Measurements from ENCODE around the gene PCED1B.
"Not testable (repeated sequence)": the region's sequence is repeated elsewhere in the genome, so short reads cannot be mapped to it uniquely, and the experiment has no call there.

PCED1B gene

DNA sequence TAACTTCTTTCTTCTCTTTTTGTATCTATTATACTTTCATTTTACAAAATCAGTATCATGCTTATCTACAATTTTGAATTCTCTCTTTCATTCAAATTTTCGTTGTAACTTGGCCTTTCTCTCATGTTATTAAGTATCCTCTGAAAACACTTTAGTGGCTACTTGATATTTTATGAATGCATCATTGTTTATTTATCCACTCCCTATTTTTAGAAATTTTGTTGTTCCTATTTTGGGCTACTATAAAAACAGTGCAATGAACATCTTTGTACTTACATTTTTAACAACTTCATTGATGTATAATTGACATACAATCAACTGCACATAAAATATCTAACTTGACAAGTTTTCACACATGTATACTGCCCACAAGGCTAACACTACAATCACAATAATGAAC, 44.3 kb downstream of the PCED1B start:
- DNase-seq = no peak

DNA sequence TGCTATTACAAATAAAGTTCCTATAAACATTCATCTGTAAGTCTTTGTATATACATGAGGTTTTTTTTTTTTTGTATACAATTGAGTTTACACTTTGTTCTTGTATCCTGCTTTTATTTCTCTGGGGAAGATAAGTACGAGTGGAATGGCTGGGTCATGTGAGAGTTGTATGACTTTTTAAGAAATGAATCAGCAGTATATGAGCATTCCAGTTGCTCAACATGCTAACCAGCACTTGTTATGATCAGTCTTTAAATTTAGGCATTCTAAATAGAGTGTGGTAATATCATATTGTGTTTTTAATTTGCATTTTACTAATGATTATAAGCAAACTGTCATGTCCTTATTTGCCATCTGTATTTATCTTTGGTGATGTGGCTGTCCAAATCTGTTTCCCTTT, 45.0 kb downstream of the PCED1B start:
- DNase-seq = no peak

DNA sequence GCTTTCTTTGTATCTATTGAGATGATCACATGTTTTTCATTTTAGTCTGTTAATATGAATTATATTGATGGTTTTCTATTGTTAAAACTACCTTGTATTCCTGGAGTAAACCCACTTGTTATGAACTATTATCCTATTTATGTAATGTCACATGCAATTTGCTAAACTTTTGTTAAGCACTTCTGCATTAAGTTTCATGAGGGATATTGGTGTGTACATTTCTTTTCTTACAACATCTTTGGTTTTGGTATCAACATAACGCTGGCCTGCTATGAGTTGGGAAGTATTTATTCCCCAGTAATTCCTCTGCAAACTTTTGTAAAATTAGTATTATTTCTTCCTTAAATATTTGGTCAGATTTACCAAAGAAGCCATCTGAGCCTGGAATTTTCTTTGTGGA, 46.8 kb downstream of the PCED1B start:
- DNase-seq = no peak

DNA sequence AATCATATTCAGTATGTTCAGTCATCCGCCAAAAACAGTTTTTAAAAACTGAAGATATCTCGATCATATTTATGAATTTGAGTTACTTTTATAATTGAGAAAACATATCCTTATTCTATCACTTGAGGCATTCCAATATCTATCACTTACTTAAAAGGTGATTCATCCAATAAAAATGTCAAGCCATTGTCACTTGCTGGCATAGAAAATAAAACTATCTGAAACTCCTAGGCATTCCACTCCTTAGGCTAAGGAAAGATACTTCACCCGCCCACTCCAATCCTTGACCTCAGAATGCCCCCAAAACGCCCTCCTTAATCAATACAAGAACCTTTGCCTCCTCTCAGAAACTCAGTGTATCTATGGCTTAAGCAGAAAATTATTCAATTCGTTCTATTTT, 51.6 kb downstream of the PCED1B start:
- DNase-seq = no peak

DNA sequence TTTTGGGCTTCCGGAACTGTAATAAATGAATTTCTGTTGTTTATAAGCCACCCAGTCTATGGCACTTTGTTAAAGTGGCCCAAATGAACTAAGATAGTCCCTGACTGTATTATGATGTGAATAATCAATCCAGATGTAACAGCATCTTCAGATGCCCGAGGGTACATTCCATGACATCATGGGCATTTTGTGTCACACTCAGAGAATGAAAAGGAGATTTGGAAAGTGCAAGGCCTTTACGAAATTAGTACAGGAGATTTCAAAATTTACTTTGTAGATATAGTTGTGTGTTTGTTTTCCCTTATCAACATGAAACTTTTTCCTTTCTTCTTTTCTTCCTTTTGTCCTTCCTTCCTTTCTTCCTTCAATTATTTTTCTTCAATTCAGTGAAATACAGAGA, 54.6 kb downstream of the PCED1B start:
- DNase-seq = no peak

DNA sequence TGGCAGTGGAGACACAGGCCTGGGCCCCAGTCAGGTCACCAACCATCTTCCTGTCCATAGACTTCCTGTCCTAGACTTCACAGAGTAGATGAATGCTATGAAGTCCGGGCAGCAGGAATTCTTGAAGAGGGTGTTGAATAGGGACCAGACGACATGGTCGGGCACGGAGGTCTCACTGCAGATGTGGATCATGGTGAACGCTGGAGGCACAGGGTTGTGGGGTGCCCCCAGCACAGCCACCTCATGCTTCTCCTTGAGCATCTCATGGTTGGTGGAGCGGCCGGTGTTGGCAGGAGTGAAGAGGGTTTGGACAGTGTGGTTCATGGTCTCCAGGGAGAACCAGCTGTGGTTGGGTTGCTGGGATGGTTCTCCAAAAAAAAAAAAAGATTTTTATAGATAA, 56.2 kb downstream of the PCED1B start:
- no peak for DNase-seq

DNA sequence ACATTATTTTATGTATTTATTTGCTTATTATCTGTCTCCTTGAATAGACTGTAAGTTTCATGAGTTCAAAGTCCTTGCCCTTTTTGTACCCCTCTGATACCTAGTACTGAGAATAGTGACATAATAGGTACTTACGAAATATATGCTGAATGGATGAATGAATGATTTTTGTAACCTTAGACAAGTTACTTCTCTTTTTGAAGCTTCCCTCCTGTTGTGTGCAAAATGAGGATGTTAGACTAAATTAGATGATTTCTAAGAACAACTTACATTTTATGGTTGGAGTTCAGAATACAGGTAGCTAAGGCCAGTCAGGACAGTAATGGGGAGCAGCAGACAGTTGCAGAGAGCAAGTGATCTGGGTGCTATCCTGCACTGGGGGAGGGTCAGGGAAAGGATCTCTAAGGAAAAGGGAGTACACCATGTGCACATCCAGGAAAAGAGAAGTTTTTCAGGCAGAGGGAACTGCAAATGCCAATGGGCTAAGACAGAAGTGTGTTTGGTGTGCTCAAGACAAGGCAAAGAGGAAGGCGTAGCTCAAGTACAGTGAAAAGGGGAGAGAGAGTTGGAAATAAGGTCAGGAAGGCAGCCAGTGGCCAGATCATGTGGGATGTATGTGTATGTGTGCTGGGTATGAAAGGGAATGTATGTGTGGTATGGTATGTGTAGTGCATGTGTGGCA, 59.7 kb downstream of the PCED1B start:
- no peak for DNase-seq

DNA sequence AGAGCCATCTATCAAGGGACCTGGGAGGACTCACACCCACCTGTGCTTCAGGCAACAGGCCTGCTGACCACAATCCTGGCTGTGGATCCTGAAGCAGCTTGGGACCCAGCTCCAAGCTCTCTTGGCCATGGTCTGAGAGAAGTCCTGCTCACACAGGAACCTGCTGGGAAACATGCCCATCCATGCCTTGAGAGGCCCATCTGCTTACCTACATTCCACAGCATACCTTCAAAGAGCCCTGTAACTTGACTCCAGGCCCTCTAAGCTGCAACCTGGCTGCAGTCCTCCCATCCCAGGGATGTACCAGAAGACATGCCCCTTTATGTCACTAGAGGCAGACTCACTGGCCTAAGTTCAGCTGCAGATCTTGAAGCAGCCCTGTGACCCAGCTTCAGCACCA, 62.0 kb downstream of the PCED1B start:
- no peak for DNase-seq

DNA sequence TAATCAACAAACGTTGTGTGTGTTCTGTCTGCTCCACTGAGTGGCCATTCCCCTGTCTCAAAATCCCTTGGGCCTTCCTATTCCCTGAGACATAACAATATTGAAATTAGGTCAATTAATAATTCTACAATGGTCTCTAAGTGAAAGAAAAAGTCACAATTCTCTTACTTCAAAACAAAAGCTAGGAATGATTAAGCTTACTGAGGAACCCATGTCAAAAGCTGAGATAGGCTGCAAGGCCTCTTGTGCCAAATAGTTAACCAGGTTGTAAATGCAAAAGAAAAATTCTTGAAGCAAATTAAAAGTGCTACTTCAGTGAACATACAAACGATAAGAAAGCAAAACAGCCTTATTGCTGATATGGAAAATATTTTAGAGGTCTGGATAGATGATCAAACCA, 65.3 kb downstream of the PCED1B start:
- DNase-seq = no peak

DNA sequence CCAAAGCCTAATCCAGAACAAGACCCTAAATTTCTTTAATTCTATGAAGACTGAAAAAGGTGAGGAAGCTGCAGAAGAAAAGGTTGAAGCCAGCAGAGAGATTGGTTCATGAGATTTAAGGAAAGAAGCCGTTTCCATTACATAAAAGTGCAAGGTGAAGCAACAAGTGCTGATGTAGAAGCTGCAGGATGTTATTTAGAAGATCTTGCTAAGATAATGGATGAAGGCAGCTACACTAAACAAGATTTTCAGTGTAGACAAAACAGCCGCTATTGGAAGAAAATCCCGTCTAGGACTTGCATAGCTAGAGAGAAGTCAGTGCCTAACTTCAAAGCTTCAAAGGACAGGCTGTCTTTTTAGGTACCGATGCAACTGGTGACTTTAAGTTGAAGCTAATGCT, 65.8 kb downstream of the PCED1B start:
- no peak for DNase-seq

DNA sequence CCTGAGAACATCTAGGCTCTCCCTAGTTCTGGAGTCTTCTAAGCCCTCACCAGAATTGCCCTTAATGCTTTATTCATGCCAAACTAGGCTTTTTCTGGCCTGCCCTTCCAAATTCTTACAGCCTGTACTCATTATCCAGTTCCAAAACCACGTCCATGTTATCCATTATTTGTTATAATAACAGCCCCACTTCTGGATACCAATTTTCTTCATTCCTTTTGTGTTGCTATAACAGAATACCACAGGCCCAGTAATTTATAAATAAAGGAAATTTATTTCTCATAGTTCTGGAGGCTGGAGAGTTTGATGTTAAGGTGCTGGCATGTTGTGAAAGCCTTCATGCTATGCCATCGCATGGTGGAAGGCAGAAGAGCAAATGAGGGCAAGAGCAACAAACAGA, 68.3 kb downstream of the PCED1B start:
- DNase-seq = no peak

DNA sequence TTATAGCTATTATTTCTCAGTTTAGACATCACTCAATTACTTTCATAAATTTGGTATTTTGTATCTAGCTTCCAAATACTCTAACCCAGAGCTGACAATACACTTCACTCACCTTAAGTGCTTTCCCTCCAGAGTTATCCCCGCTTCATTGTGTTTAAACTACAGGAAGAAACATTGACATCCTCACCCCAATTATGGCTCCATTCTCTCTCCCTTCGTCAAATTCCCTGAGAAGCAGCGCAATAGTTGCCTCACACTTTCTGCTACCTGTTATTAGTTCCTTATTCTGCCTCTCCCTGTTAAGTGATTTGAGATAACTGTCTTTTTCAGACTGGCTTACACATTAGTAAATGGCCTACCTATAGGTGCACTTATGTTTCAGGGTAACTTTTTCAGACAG, 69.7 kb downstream of the PCED1B start:
- no peak for DNase-seq

DNA sequence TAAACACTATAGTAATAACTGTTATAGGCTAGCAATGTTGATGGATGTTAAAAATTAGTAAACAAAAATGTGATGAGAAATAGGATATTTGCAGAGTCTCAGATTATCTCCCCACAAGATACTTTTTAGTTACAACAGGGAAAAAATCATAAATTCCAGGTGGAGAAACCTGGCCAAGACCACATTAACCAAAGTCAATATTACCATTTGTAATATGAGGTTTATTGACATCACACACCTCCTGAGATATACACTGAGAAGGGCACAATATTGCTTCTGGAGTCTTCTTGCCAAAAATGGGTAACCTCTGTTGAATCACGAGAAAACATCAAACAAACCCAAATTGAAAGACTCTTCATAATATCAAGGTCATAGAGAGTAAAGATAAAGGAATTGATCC, 72.7 kb downstream of the PCED1B start:
- DNase-seq = no peak

DNA sequence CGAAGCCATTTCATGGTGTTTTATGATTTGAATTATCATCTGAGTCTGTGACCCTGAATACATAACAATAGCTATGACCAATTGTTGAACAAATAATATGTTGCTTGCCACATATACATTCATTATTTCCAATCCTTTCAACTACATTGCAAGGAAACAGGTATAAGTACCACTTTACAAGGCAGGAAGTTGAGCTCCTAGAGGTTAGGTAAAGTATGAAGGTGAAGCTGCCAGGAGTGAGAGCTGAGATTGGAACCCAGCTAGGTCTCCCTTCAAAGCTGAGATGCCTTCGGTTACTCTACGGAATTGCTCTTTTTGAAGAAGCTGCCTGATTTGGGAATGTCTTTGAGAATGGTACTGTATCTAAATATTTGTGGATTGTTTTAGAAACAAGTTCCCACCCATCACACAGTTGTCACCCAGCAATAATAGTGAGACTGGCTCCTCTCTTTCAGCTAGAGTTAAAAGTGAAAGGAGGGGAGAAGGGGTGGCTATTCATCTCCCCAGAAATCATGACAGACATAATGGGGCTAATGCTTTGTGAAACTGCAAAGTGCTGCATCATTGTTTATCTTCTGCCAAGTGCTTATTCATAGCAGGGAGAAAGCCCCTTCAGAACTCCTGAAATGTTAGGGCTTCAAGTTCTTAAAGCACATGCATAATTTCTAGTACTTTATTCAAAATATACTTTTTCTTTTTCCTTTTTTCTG, 76.2 kb downstream of the PCED1B start:
- no peak for DNase-seq

DNA sequence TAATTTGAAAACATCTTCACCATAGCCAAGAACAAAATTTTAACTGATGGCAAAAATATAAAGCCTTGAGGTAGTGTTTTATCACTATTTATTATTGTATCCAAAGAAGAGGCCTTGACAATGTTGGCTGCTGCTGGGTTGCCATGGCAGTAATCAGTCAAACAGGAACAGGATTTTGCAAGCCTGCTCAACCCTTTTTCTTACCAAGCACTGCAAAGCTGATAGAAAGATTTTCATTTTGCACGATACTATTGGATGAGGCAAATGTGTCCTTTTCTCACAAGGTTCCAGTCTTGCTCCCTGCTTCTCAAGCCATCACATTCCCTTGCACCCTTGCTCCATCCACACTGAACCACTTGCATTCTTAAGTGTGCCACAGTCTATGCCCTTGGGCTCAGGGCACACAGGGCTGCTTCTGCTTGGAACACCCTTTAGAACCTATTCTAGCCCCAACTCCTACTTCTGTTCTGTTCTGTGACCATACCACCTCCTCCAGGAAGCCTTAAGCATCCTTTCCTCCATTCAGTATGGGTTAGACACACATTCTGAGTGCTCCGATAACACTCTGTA, 76.8 kb downstream of the PCED1B start:
- DNase-seq = no peak

DNA sequence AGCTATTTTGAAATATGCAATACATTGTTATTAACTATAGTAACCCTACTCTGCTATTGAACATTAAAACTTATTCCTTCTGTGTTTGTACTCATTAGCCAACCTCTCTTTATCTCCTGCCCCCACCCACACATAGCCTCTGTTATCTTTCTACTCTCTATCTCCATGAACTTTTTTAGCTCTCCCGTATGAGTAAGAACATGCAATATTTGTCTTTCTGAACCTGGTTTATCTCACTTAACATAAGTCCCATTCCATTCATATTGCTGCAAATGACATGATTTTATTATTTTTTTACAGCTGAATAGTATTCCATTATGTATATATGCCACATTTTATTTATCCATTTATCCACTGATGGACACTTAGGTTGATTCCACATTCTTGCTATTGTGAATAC, 79.4 kb downstream of the PCED1B start:
- DNase-seq = no peak

DNA sequence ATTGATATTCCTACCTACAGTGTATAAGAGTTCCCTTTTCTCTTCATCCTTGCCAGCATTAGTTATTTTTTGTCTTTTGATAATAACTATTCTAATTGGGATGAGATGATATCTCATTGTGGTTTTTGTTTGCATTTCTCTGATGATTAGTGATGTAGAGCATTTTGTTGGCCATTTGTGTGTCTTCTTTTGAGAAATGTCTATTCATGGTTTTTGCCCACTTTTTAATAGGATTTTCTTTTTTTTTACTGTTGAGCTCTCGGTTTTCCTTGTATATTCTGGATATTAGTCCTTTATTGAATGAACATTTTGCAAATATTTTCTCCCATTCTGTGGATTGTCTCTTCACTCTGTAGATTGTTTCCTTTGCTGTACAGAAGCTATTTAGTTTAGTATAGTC, 79.9 kb downstream of the PCED1B start:
- no peak for DNase-seq

DNA sequence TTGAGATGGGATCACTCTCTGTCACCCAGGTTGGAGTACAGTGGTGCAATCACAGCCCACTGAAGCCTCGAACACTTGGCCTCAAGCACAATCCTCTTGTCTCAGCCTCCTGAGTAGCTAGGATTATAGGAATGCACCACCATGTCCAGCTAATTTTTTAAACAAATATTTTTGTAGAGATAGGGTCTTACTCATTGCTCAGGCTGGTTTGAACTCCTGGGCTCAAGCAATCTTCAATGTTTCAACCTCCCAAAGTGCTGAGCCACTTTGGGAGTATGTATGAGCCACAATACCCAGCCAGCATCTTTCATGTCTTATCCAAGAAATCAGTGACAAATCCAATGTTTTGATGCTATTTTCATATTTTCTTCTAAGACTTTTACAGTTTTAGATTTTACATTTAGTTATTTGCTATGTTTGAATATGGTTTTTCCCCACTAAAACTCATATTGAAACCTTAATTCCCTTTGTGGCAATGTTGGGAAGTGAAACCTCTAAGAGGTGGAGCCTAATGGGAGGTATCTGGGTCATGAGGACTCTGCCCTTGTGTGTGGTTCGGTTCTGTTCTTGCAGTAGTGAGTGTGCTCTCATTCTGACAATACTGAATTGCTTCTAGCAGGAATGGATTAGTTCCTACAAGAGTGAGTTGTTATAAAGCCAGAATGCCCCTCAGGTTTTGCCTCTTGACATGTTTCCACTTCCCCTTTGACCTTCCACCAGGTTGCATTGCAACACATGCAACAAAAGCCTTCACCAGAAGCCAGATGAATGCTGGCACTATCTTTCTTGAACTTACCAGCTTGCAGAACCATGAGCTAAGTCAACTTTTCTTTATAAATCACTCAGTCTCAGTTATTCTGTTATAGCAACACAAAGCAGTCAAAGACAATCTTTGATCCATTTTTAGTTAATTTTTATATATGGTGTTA, 81.2 kb downstream of the PCED1B start:
- no peak for DNase-seq

DNA sequence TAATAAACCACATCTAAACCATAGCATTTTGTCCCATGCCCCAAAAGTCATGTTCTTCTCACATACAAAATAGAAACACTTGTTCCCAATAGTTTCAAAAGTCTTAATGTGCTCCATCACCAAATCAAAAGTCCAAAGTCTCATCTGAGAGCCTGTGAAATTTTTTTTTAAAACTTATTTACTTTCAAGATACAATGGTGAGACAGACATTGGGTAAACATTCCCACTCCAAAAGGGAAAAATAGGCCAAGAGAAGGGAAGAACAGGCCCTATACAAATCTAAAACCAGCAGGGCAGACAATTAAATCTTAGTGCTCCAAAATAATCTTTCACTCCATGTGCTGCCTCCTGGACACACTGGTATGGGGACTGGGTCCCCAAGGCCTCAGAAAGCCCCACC, 84.7 kb downstream of the PCED1B start:
- DNase-seq = no peak

DNA sequence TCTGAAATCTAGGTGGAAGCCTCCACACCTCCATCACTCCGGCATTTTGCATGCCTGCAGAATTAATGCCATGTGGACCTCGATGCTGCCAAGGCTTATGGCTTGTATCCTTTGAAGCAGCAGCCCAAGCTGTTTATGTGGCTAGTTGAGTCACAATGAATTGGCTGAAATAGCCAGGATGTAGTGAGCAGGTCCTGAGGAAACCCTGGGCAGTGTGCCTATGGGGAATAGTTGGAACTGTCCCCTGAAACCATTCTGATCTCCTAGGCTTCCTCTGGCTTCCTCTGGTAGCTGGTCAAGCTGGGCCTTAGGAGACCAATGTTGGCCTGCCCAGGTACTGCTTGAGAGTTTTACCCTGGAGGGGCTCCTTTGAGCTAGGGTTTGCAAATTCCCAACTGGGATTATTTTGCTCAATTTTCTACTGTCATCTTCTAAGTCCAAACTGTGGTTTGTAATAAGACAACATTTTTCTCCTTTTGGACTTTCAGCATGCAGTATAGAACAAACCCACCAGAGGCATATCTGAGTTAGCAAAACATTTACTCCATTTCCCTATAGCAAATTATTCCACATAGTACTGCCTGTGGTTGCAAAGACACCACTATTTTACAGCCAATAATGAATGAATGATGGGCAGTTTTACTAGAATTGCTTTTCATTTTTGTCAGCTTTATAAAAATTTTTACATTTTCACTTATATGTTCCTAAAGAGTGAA, 85.5 kb downstream of the PCED1B start:
- DNase-seq = no peak

DNA sequence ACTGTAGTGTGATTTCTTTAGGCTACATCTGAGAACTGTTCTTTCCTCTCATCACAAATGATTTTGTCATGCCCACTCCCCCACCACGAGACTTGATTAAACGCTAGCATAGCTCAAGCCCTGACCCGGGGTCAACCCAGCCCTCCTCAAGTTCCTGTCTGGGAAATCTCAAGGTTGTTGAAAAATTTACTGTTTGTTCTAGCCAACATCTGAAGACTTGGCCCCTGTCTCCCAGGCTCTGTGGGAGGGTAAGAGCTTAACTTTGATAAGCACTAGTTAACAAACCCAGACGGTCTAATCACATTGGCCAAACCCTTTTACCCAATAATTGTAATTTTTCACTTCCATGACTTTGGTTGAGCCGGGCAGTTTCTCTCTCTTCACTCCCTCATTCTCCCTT, 86.5 kb downstream of the PCED1B start:
- DNase-seq = no peak

DNA sequence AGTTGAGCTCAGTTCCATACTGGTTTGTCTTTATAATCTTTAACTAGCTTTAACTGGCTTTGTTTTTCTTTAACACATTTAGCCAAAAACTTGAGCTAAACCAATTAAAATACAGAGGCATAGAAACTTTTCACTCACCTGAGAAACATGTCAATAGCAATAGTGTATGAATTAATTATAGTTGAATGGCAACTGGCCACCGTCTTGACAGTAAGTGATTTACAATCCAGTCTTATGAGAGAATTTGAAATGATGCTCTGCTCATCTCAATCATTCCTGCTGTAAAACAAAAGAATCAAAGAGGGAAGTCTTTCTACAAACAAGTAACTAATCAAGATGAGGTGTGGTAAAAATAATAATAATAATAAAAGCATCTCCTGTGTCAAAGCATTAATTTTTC, 86.9 kb downstream of the PCED1B start:
- DNase-seq = no peak

DNA sequence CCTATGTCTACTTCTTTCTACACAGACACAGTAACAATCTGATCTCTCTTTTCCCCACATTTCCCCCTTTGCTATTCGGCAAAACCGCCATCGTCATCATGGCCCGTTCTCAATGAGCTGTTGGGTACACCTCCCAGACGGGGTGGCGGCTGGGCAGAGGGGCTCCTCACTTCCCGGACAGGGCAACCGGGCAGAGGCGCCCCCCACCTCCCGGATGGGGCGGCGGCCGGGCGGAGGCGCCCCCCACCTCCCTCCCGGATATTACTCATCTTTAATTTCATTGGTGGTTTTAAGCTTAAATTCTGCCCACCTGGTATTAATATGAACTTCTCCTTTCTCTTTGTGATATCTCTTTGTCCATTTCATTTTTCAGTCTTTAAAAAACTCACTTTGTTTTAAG, 90.9 kb downstream of the PCED1B start:
- DNase-seq = not testable (repeated sequence)

Measured in NCI-H1092 (cell line).